Measurements from ENCODE around the gene SCUBE1.
A peak's percentile ranks its signal among the peaks of the same experiment; 100 is the strongest.

The SCUBE1 gene

GRCh38 chr22:43234264-43234988 is 108.7 kb downstream of the SCUBE1 start:
- DNase-seq: no peak

GRCh38 chr22:43233529-43233928 is 109.6 kb downstream of the SCUBE1 start:
- DNase-seq: no peak

- no peak for DNase-seq
These were observed 110.7 kb downstream of the SCUBE1 start for GRCh38 chr22:43232445-43232844.

- DNase-seq: no peak
These were observed 111.5 kb downstream of the SCUBE1 start for GRCh38 chr22:43231724-43232034.

- peak; percentile 33 for DNase-seq
These were observed 112.0 kb downstream of the SCUBE1 start for GRCh38 chr22:43230971-43231723.

GRCh38 chr22:43230571-43230970 is 112.6 kb downstream of the SCUBE1 start:
- DNase-seq: no peak

GRCh38 chr22:43228863-43229262 is 114.3 kb downstream of the SCUBE1 start:
- DNase-seq: no peak

GRCh38 chr22:43228330-43228729 is 114.8 kb downstream of the SCUBE1 start:
- DNase-seq: peak; percentile 14

GRCh38 chr22:43227239-43227630 is 115.9 kb downstream of the SCUBE1 start:
- DNase-seq: no peak

GRCh38 chr22:43226377-43227238 is 116.6 kb downstream of the SCUBE1 start:
- peak; percentile 50 for DNase-seq

- no peak for DNase-seq
These were observed 117.6 kb downstream of the SCUBE1 start for GRCh38 chr22:43225609-43226008.

GRCh38 chr22:43222987-43223386 is 120.2 kb downstream of the SCUBE1 start:
- DNase-seq: no peak

GRCh38 chr22:43222262-43222661 is 120.9 kb downstream of the SCUBE1 start:
- DNase-seq: no peak

GRCh38 chr22:43220625-43221380 is 122.4 kb downstream of the SCUBE1 start:
- no peak for DNase-seq

- DNase-seq: no peak
These were observed 124.4 kb downstream of the SCUBE1 start for GRCh38 chr22:43218786-43219185.

GRCh38 chr22:43217285-43218030 is 125.7 kb downstream of the SCUBE1 start:
- DNase-seq: no peak

GRCh38 chr22:43216738-43217137 is 126.4 kb downstream of the SCUBE1 start:
- DNase-seq: no peak

- DNase-seq: no peak
These were observed 129.2 kb downstream of the SCUBE1 start for GRCh38 chr22:43213962-43214361.

- DNase-seq: no peak
These were observed 130.1 kb downstream of the SCUBE1 start for GRCh38 chr22:43213051-43213450.

- DNase-seq: no peak
These were observed 130.7 kb downstream of the SCUBE1 start for GRCh38 chr22:43212434-43212952.

- no peak for DNase-seq
These were observed 131.2 kb downstream of the SCUBE1 start for GRCh38 chr22:43211941-43212433.
